ENCODE measurements around the gene MAMDC2. TPM values are rescaled to one million over a fixed set of nuclear protein-coding genes. Genes with fewer than 3 reads are reported as not detected.

Gene MAMDC2
- total and polyA plus RNA-seq, 2 donors (not counting 1 experiment from before 2014, with no cell fraction given), result not detected

- Histone ChIP-seq H3K4me1 (ENCODE audit: control insufficient read depth in 2 of 2, insufficient read depth in 2 of 2, low read length in 2 of 2) (peaks cover 4 to 10% of the 10 kb centered on the region in 2 donors), H3K36me3 (replicated peaks in 1 of 2; ENCODE audit: control extremely low read depth in 1 of 2, control insufficient read depth in 1 of 2, extremely low read depth in 1 of 2, insufficient read depth in 2 of 2, low read length in 1 of 2) (no peaks in the 10 kb centered on the region), H3K9me3 (ENCODE audit: control extremely low read depth in 1 of 3, control insufficient read depth in 2 of 3, insufficient read depth in 1 of 3, low read length in 2 of 3) (peaks cover 0 to 3% (median 0%) of the 10 kb centered on the region in 3 donors), H3K9ac (ENCODE audit: low read length) (no peak overlapping the region), H3K79me2 (ENCODE audit: control insufficient read depth, insufficient read depth, low read length) (no peaks in the 10 kb centered on the region), H3K4me3 (ENCODE audit: control extremely low read depth in 1 of 5, extremely low read depth in 1 of 5, insufficient read depth in 1 of 5, low read depth in 2 of 5, low read length in 4 of 5) (no peak overlapping the region), H4K20me1 (ENCODE audit: control insufficient read depth, insufficient read depth, low read length, poor library complexity, severe bottlenecking) (no peaks in the 10 kb centered on the region), H3K4me2 (replicated peaks; ENCODE audit: low read depth, low read length, poor library complexity, severe bottlenecking) (no peak overlapping the region), H2AFZ (ENCODE audit: insufficient read depth, low read depth, low read length, poor library complexity, severe bottlenecking) (no peak overlapping the region), H3K27me3 (replicated peaks in 1 of 4; ENCODE audit: control extremely low read depth in 1 of 4, control insufficient read depth in 3 of 4, insufficient read depth in 4 of 4, low read length in 3 of 4) (peaks cover 0 to 18% (median 11%) of the 10 kb centered on the region in 4 experiments), H3K27ac (ENCODE audit: low read length in 2 of 2) (no peak overlapping the region)
- Mint-ChIP-seq H3K9me3 (ENCODE audit: insufficient read depth) (peaks cover 2% of the 10 kb centered on the region), H3K27me3 (peaks cover 33% of the 10 kb centered on the region), H3K27ac (no peak overlapping the region), H3K4me3 (no peak overlapping the region), H3K4me1 (peaks cover 10% of the 10 kb centered on the region)
- DNase-seq (no peak), ATAC-seq (ENCODE audit: low read depth) (no peak)
- TF ChIP-seq, protein P1, sequence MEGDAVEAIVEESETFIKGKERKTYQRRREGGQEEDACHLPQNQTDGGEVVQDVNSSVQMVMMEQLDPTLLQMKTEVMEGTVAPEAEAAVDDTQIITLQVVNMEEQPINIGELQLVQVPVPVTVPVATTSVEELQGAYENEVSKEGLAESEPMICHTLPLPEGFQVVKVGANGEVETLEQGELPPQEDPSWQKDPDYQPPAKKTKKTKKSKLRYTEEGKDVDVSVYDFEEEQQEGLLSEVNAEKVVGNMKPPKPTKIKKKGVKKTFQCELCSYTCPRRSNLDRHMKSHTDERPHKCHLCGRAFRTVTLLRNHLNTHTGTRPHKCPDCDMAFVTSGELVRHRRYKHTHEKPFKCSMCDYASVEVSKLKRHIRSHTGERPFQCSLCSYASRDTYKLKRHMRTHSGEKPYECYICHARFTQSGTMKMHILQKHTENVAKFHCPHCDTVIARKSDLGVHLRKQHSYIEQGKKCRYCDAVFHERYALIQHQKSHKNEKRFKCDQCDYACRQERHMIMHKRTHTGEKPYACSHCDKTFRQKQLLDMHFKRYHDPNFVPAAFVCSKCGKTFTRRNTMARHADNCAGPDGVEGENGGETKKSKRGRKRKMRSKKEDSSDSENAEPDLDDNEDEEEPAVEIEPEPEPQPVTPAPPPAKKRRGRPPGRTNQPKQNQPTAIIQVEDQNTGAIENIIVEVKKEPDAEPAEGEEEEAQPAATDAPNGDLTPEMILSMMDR (IDR thresholded peaks at IDR 0.05), result no peak
- TF ChIP-seq EZH2 (IDR thresholded peaks at IDR 0.05; ENCODE audit: borderline replicate concordance, insufficient read depth, low read depth, low read length, poor library complexity, severe bottlenecking), result no peak
- POLR2A ChIA-PET, result no interaction called here
- WGBS (ENCODE audit: insufficient coverage), result 77% methylated on average over 3 of the region's 3 CpGs
- intact Hi-C loops (cut with micrococcal nuclease), result no loop called here
- CTCF ChIA-PET, result no interaction called here
Observed at GRCh38 chr9:70040376-70040903, 3.2 kb upstream of the MAMDC2 start.

DNA sequence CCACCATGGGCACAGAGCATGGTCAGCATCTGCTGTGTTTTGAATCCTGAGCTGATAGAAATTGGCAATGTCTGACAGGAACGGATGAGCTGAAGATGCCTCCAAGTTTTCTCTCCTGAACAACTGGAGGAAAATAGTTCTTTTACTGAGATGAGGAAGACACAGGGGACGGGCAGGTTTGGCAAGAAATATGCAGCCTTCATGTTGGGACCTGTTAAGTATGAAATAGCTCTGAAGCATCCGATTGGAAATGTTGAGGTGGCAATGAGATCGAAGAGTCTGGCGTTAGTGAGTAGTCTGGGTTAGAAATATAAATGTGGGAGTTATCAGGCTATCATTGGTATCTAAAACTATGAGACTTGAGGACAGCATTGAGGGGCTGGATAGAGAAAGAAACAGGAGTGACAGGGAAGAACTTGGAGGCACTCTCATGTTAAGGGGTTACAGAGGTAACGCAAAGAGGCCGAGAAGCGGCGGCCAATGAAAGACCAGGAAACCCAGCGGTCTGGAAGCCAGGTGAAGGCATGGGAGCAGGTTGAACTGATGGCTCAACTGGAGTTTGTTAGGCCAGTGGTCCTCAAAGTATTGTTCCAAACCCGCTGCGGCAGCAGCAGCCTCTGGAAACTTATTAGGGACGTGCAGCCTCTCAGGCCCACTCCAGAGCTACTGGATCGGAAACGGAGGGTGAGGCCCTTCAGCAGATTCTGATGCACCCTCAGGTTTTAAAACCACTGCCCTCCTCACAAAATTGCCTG lies 1.0 kb upstream of the MAMDC2 start:
- Histone ChIP-seq H3K4me2 (replicated peaks; ENCODE audit: low read depth, low read length, poor library complexity, severe bottlenecking) (no peak overlapping the region), H4K20me1 (ENCODE audit: control insufficient read depth, insufficient read depth, low read length, poor library complexity, severe bottlenecking) (no peaks in the 10 kb centered on the region), H3K9ac (ENCODE audit: low read length) (no peak overlapping the region), H3K27ac (ENCODE audit: low read length in 2 of 2) (no peak overlapping the region), H3K4me3 (ENCODE audit: control extremely low read depth in 1 of 5, extremely low read depth in 1 of 5, insufficient read depth in 1 of 5, low read depth in 2 of 5, low read length in 4 of 5) (no peak overlapping the region), H3K9me3 (ENCODE audit: control extremely low read depth in 1 of 3, control insufficient read depth in 2 of 3, insufficient read depth in 1 of 3, low read length in 2 of 3) (peaks cover 0 to 3% (median 0%) of the 10 kb centered on the region in 3 donors), H3K36me3 (replicated peaks in 1 of 2; ENCODE audit: control extremely low read depth in 1 of 2, control insufficient read depth in 1 of 2, extremely low read depth in 1 of 2, insufficient read depth in 2 of 2, low read length in 1 of 2) (no peaks in the 10 kb centered on the region), H3K4me1 (ENCODE audit: control insufficient read depth in 2 of 2, insufficient read depth in 2 of 2, low read length in 2 of 2) (peaks cover 4 to 10% of the 10 kb centered on the region in 2 donors), H2AFZ (ENCODE audit: insufficient read depth, low read depth, low read length, poor library complexity, severe bottlenecking) (no peak overlapping the region), H3K79me2 (ENCODE audit: control insufficient read depth, insufficient read depth, low read length) (no peaks in the 10 kb centered on the region), H3K27me3 (replicated peaks in 1 of 4; ENCODE audit: control extremely low read depth in 1 of 4, control insufficient read depth in 3 of 4, insufficient read depth in 4 of 4, low read length in 3 of 4) (peaks cover 0 to 28% (median 11%) of the 10 kb centered on the region in 4 experiments)
- no peak for TF ChIP-seq EZH2 (IDR thresholded peaks at IDR 0.05; ENCODE audit: borderline replicate concordance, insufficient read depth, low read depth, low read length, poor library complexity, severe bottlenecking)
- TF ChIP-seq, protein P1 (IDR thresholded peaks at IDR 0.05), result no peak
- CTCF ChIA-PET, result no interaction called here
- peaks cover 10% of the 10 kb centered on the region for H3K4me1 Mint-ChIP-seq
- 91% methylated on average over 12 of the region's 15 CpGs for WGBS (ENCODE audit: insufficient coverage)
- intact Hi-C loops (cut with micrococcal nuclease), result no loop called here
- H3K9me3 Mint-ChIP-seq (ENCODE audit: insufficient read depth), result peaks cover 2% of the 10 kb centered on the region
- POLR2A ChIA-PET, result no interaction called here
- H3K27me3 Mint-ChIP-seq, result peaks cover 45% of the 10 kb centered on the region
- ATAC-seq (ENCODE audit: low read depth) (no peak), DNase-seq (no peak)
- no peak overlapping the region for H3K4me3 Mint-ChIP-seq
- H3K27ac Mint-ChIP-seq, result no peak overlapping the region

All from B cell (primary cell).